MM.1S (cell line): Measurements from ENCODE around the gene BPHL.

Experiments used
- DNase-seq: peaks from one replicate; pipeline ENCODE4 v3.0.0-alpha.2; 2015
- H2AFZ ChIP-seq: fragments of 300-600 bp; sonication (generic); 2 replicates; pipeline ENCODE4 v1.6.0; 2016; ENCODE audit warnings: antibody characterized with exemption, low read length
- H3F3A ChIP-seq: fragments of 300-600 bp; sonication (generic); 2 replicates; pipeline ENCODE4 v1.6.1; 2016; ENCODE audit warnings: mild to moderate bottlenecking, antibody characterized with exemption, low read length, moderate library complexity, mixed read lengths; ENCODE audit not compliant: insufficient read depth
- H3K27ac ChIP-seq: fragments of 300-600 bp; sonication (generic); 2 replicates; pipeline ENCODE4 v1.5.1; 2016; ENCODE audit warnings: mild to moderate bottlenecking, low read length
- H3K27me3 ChIP-seq: fragments of 300-600 bp; sonication (generic); replicated peaks from 2 replicates; pipeline ENCODE4 v1.6.0; 2016; ENCODE audit warnings: low read length; ENCODE audit not compliant: insufficient read depth
- H3K36me3 ChIP-seq: fragments of 300-600 bp; sonication (generic); replicated peaks from 2 replicates; pipeline ENCODE4 v1.6.1; 2016; ENCODE audit warnings: mild to moderate bottlenecking, low read length, mixed read lengths; ENCODE audit not compliant: insufficient read depth
- H3K4me1 ChIP-seq: fragments of 300-600 bp; sonication (generic); 2 replicates; pipeline ENCODE4 v1.6.1; 2016; ENCODE audit warnings: low read length, mixed read lengths
- H3K4me2 ChIP-seq: fragments of 300-600 bp; sonication (generic); 2 replicates; pipeline ENCODE4 v1.6.0; 2016; ENCODE audit warnings: low read depth, low read length
- H3K4me3 ChIP-seq: fragments of 300-600 bp; sonication (generic); 2 replicates; pipeline ENCODE4 v1.5.1; 2016; ENCODE audit warnings: low read length, mixed read lengths
- H3K79me2 ChIP-seq: fragments of 300-600 bp; sonication (generic); 2 replicates; pipeline ENCODE4 v1.6.1; 2016; ENCODE audit warnings: mixed run types, low read length, mixed read lengths
- H3K9ac ChIP-seq: fragments of 300-600 bp; sonication (generic); 2 replicates; pipeline ENCODE4 v1.6.1; 2016; ENCODE audit warnings: low read length, mixed read lengths
- H3K9me2 ChIP-seq: fragments of 300-600 bp; sonication (generic); replicated peaks from 2 replicates; pipeline ENCODE4 v1.6.1; 2016; ENCODE audit warnings: mild to moderate bottlenecking, low read length, mixed read lengths; ENCODE audit not compliant: insufficient read depth
- H3K9me3 ChIP-seq: fragments of 300-600 bp; sonication (generic); replicated peaks from 2 replicates; pipeline ENCODE4 v1.6.1; 2016; ENCODE audit warnings: mild to moderate bottlenecking, low read length, mixed read lengths; ENCODE audit not compliant: insufficient read depth
- H4K20me1 ChIP-seq: fragments of 300-600 bp; sonication (generic); 2 replicates; pipeline ENCODE4 v1.6.1; 2016; ENCODE audit warnings: mild to moderate bottlenecking, low read length, moderate library complexity, mixed read lengths; ENCODE audit not compliant: insufficient read depth
- CTCF ChIP-seq: fragments of 300-600 bp; sonication (generic); IDR thresholded peaks from 2 replicates; pipeline ENCODE4 v1.5.1; 2016; ENCODE audit warnings: antibody characterized with exemption, low read length, mixed read lengths
- EZH2 ChIP-seq: fragments of 300-600 bp; sonication (generic); optimal IDR thresholded peaks from 2 replicates; pipeline ENCODE3; 2017; ENCODE audit warnings: low read depth, mild to moderate bottlenecking, antibody characterized with exemption, low read length, mixed read lengths
- EZH2phosphoT487 ChIP-seq: fragments of 300-600 bp; sonication (generic); IDR thresholded peaks from 2 replicates; pipeline ENCODE4 v1.6.1; 2018; ENCODE audit warnings: antibody characterized with exemption, low read length

The BPHL gene

GRCh38 chr6:3181105-3181504 is 62.6 kb downstream of the BPHL start:
- Histone ChIP-seq H3K36me3 (no peaks in the 10 kb centered on the region), H3F3A (no peaks in the 10 kb centered on the region), H3K4me1 (no peaks in the 10 kb centered on the region), H3K27me3 (no peaks in the 10 kb centered on the region), H3K9me3 (no peaks in the 10 kb centered on the region), H4K20me1 (no peaks in the 10 kb centered on the region), H3K27ac (no peak overlapping the region), H3K9me2 (no peaks in the 10 kb centered on the region), H3K4me2 (no peak overlapping the region), H2AFZ (no peak overlapping the region), H3K79me2 (no peaks in the 10 kb centered on the region), H3K4me3 (no peak overlapping the region), H3K9ac (no peak overlapping the region)
- no peak for DNase-seq
- no peak for TF ChIP-seq EZH2phosphoT487
- TF ChIP-seq CTCF, result no peak
- TF ChIP-seq EZH2, result no peak

GRCh38 chr6:3183066-3183465 is 64.6 kb downstream of the BPHL start:
- no peaks in the 10 kb centered on the region for H3K79me2 ChIP-seq
- H3K4me3 ChIP-seq, result no peak overlapping the region
- no peak overlapping the region for H3K4me2 ChIP-seq
- no peaks in the 10 kb centered on the region for H3K9me3 ChIP-seq
- no peaks in the 10 kb centered on the region for H3K9me2 ChIP-seq
- no peaks in the 10 kb centered on the region for H3F3A ChIP-seq
- H3K9ac ChIP-seq, result no peak overlapping the region
- no peak overlapping the region for H2AFZ ChIP-seq
- H3K36me3 ChIP-seq, result no peaks in the 10 kb centered on the region
- no peaks in the 10 kb centered on the region for H3K27me3 ChIP-seq
- no peaks in the 10 kb centered on the region for H3K4me1 ChIP-seq
- TF ChIP-seq EZH2phosphoT487 (no peak), EZH2 (no peak), CTCF (no peak)
- DNase-seq, result no peak
- H3K27ac ChIP-seq, result no peak overlapping the region
- no peaks in the 10 kb centered on the region for H4K20me1 ChIP-seq

GRCh38 chr6:3186974-3187382 is 68.5 kb downstream of the BPHL start:
- Histone ChIP-seq H3K4me3 (no peak overlapping the region), H3K36me3 (no peaks in the 10 kb centered on the region), H2AFZ (no peak overlapping the region), H4K20me1 (no peaks in the 10 kb centered on the region), H3F3A (no peaks in the 10 kb centered on the region), H3K27me3 (no peaks in the 10 kb centered on the region), H3K4me2 (no peak overlapping the region), H3K9me3 (no peaks in the 10 kb centered on the region), H3K9me2 (no peaks in the 10 kb centered on the region), H3K27ac (no peak overlapping the region), H3K79me2 (no peaks in the 10 kb centered on the region), H3K9ac (no peak overlapping the region), H3K4me1 (no peaks in the 10 kb centered on the region)
- DNase-seq, result no peak
- TF ChIP-seq EZH2phosphoT487, result no peak
- TF ChIP-seq EZH2, result no peak
- TF ChIP-seq CTCF, result no peak
